Neural cell (in vitro differentiated cells): Measurements from ENCODE around the gene ZNF358. TPM values are rescaled to one million over a fixed set of nuclear protein-coding genes. Genes with fewer than 3 reads are reported as not detected.

ENCODE experiments used
- H2AFZ ChIP-seq: fragments of 200-600, 300-800 bp; sonication (generic), shearing (Covaris generic); 2 replicates; pipeline ENCODE4 v1.6.0; 2014; ENCODE audit warnings: low read depth, mild to moderate bottlenecking, antibody characterized with exemption, low read length, moderate library complexity
- H3F3A ChIP-seq: fragments of 200-600 bp; shearing (Covaris generic); 2 replicates; pipeline ENCODE4 v1.6.1; 2016; ENCODE audit warnings: mild to moderate bottlenecking, moderate library complexity, mixed read lengths, antibody characterized with exemption, low read length; ENCODE audit not compliant: insufficient read depth, poor library complexity, severe bottlenecking
- H3K27ac ChIP-seq: fragments of 200-600, 300-800 bp; sonication (generic), shearing (Covaris generic); 2 replicates; pipeline ENCODE4 v1.5.1; 2014; ENCODE audit warnings: mild to moderate bottlenecking, low read length, moderate library complexity
- H3K27me3 ChIP-seq: fragments of 300-800, 200-600 bp; sonication (generic), shearing (Covaris generic); 2 replicates; pipeline ENCODE4 v1.6.0; 2014; ENCODE audit warnings: mild to moderate bottlenecking, low read depth, low read length, moderate library complexity; ENCODE audit not compliant: insufficient read depth
- H3K36me3 ChIP-seq: fragments of 300-800, 200-600 bp; sonication (generic), shearing (Covaris generic); 2 replicates; pipeline ENCODE4 v1.5.1; 2014; ENCODE audit warnings: mild to moderate bottlenecking, antibody characterized with exemption, low read length, moderate library complexity; ENCODE audit not compliant: insufficient read depth
- H3K4me2 ChIP-seq: fragments of 300-800, 200-600 bp; sonication (generic), shearing (Covaris generic); 2 replicates; pipeline ENCODE4 v1.6.0; 2014; ENCODE audit warnings: mild to moderate bottlenecking, low read length
- H3K4me3 ChIP-seq: fragments of 300-800, 200-600 bp; sonication (generic), shearing (Covaris generic); 2 replicates; pipeline ENCODE4 v1.5.1; 2014; ENCODE audit warnings: mild to moderate bottlenecking, low read length, moderate library complexity
- H3K79me2 ChIP-seq: fragments of 200-600 bp; shearing (Covaris generic); replicated peaks from 2 replicates; pipeline ENCODE4 v1.6.0; 2014; ENCODE audit warnings: mild to moderate bottlenecking, low read length, moderate library complexity; ENCODE audit not compliant: insufficient read depth
- H3K9ac ChIP-seq: fragments of 300-800, 200-600 bp; sonication (generic), shearing (Covaris generic); 2 replicates; pipeline ENCODE4 v1.6.1; 2016; ENCODE audit warnings: mild to moderate bottlenecking, low read length, mixed read lengths
- H3K9me2 ChIP-seq: fragments of 200-600 bp; shearing (Covaris generic); 2 replicates; pipeline ENCODE4 v1.6.1; 2016; ENCODE audit warnings: mild to moderate bottlenecking, low read length, mixed read lengths; ENCODE audit not compliant: insufficient read depth
- H3K9me3 ChIP-seq: fragments of 200-600, 300-800 bp; sonication (generic), shearing (Covaris generic); 2 replicates; pipeline ENCODE4 v1.6.1; 2016; ENCODE audit warnings: mild to moderate bottlenecking, mixed run types, low read length, moderate library complexity, mixed read lengths
- H4K20me1 ChIP-seq: fragments of 200-600 bp; shearing (Covaris generic); 2 replicates; pipeline ENCODE4 v1.6.1; 2016; ENCODE audit warnings: mild to moderate bottlenecking, mixed run types; ENCODE audit not compliant: insufficient read depth
- EP300 ChIP-seq: fragments of 450-650 bp; conservative IDR thresholded peaks from 2 replicates; pipeline ENCODE4 v1.6.1; 2014; ENCODE audit warnings: antibody characterized with exemption, mild to moderate bottlenecking, moderate library complexity; ENCODE audit not compliant: poor library complexity, severe bottlenecking
- EZH2 ChIP-seq: fragments of 200-600, 300-800 bp; shearing (Covaris generic), sonication (generic); IDR thresholded peaks from 2 replicates; pipeline ENCODE4 v1.6.1; 2014; ENCODE audit warnings: antibody characterized with exemption, low read length, borderline replicate concordance, mild to moderate bottlenecking; ENCODE audit not compliant: insufficient read depth, poor library complexity, severe bottlenecking
- MXI1 ChIP-seq: fragments of 450-650 bp; conservative IDR thresholded peaks from 2 replicates; pipeline ENCODE4 v1.6.1; 2014; ENCODE audit warnings: antibody characterized with exemption, mild to moderate bottlenecking; ENCODE audit not compliant: poor library complexity, severe bottlenecking
- POLR2AphosphoS5 ChIP-seq: IDR thresholded peaks from 2 replicates; pipeline ENCODE4 v1.6.1; 2012
- RAD21 ChIP-seq: fragments of 450-650 bp; conservative IDR thresholded peaks from 2 replicates; pipeline ENCODE4 v1.6.1; 2014; ENCODE audit warnings: antibody characterized with exemption, mild to moderate bottlenecking, moderate library complexity
- SMC3 ChIP-seq: fragments of 450-650 bp; conservative IDR thresholded peaks from 2 replicates; pipeline ENCODE4 v1.6.1; 2014; ENCODE audit warnings: antibody characterized with exemption, mild to moderate bottlenecking, moderate library complexity; ENCODE audit not compliant: poor library complexity
- TAF1 ChIP-seq: IDR thresholded peaks from 2 replicates; pipeline ENCODE4 v1.6.1; 2012; ENCODE audit warnings: low read depth
- polyA plus RNA-seq: library from polyadenylated mRNA; depleted of rRNA; stranded (reverse); fragments of >200 nt; gene quantifications from 2 replicates; pipeline ENCODE4 v1.2.3, GENCODE V29; 2014
- TF ChIP-seq, protein P1 (sequence below): fragments of 450-650 bp; IDR thresholded peaks from 2 replicates; pipeline ENCODE4 v1.5.1; 2014; ENCODE audit warnings: antibody characterized with exemption, mild to moderate bottlenecking, moderate library complexity; ENCODE audit not compliant: poor library complexity, severe bottlenecking
- TF ChIP-seq, protein P2 (sequence below): IDR thresholded peaks from 2 replicates; pipeline ENCODE4 v1.6.1; 2012; ENCODE audit warnings: borderline replicate concordance

The ZNF358 gene
- polyA plus RNA-seq, 1 donor from 2014 or later, result 22.0 TPM

DNA sequence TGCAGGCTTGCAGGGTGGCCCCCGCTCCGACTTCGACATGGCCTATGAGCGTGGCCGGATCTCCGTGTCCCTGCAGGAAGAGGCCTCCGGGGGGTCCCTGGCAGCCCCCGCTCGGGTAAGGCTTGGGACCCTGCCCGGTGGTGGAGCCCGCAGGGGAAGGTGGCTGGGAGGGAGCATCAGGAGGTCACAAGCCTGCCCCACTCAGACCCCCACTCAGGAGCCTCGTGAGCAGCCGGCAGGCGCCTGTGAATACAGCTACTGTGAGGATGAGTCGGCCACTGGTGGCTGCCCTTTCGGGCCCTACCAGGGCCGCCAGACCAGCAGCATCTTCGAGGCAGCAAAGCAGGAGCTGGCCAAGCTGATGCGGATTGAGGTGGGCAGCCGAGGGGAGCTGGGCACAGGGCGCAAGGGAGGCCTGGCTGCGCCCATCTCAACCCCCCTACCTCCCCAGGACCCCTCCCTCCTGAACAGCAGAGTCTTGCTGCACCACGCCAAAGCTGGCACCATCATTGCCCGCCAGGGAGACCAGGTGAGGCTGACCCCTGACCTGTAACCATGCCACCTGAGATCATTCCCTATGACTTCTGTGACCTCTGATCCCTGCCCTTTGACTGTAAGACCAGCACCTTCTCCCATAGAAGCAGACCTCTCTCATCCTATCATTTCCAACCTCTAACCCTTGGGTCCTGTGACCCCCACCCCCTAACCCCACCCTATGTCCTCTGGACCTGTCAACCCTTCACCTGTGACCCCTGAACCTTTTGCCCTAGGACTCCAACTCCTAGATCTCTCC, 26.8 kb downstream of the ZNF358 start:
- Histone ChIP-seq H3K4me3 (no peak overlapping the region), H3F3A (no peaks in the 10 kb centered on the region), H3K79me2 (no peaks in the 10 kb centered on the region), H3K27ac (no peak overlapping the region), H4K20me1 (no peaks in the 10 kb centered on the region), H3K9me2 (no peaks in the 10 kb centered on the region), H3K27me3 (no peaks in the 10 kb centered on the region), H3K9ac (no peak overlapping the region), H3K9me3 (no peaks in the 10 kb centered on the region), H3K36me3 (no peaks in the 10 kb centered on the region), H2AFZ (no peak overlapping the region), H3K4me2 (no peak overlapping the region)
- no peak for TF ChIP-seq EZH2

DNA sequence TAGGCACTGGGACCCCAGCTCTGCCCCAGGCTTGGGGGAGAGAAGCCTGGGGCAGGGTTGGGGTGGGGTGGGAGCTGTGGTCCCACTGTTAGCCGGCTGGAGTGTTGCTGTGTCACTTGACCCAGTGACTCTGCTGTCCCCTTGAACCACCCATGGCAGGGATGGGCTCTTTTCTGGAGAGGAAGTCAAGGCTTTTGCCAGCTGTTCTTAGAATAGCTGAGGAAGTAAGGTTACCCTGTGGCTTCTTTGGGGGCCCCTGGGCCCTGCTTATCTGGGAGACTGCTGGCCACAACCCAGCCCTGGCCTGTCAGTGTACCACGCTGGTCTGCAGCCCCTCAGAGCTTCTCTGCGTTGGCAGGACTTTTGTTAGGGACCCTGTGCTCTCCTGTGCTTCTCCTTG, 28.7 kb downstream of the ZNF358 start:
- Histone ChIP-seq H3K36me3 (no peaks in the 10 kb centered on the region), H3K9ac (no peak overlapping the region), H3K27ac (no peak overlapping the region), H3K4me2 (no peak overlapping the region), H3K79me2 (no peaks in the 10 kb centered on the region), H3K4me3 (no peak overlapping the region), H4K20me1 (no peaks in the 10 kb centered on the region), H3K9me3 (no peaks in the 10 kb centered on the region), H3K27me3 (no peaks in the 10 kb centered on the region), H2AFZ (no peak overlapping the region), H3F3A (no peaks in the 10 kb centered on the region), H3K9me2 (no peaks in the 10 kb centered on the region)
- TF ChIP-seq, protein P1, sequence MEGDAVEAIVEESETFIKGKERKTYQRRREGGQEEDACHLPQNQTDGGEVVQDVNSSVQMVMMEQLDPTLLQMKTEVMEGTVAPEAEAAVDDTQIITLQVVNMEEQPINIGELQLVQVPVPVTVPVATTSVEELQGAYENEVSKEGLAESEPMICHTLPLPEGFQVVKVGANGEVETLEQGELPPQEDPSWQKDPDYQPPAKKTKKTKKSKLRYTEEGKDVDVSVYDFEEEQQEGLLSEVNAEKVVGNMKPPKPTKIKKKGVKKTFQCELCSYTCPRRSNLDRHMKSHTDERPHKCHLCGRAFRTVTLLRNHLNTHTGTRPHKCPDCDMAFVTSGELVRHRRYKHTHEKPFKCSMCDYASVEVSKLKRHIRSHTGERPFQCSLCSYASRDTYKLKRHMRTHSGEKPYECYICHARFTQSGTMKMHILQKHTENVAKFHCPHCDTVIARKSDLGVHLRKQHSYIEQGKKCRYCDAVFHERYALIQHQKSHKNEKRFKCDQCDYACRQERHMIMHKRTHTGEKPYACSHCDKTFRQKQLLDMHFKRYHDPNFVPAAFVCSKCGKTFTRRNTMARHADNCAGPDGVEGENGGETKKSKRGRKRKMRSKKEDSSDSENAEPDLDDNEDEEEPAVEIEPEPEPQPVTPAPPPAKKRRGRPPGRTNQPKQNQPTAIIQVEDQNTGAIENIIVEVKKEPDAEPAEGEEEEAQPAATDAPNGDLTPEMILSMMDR, result no peak
- TF ChIP-seq, protein P2, sequence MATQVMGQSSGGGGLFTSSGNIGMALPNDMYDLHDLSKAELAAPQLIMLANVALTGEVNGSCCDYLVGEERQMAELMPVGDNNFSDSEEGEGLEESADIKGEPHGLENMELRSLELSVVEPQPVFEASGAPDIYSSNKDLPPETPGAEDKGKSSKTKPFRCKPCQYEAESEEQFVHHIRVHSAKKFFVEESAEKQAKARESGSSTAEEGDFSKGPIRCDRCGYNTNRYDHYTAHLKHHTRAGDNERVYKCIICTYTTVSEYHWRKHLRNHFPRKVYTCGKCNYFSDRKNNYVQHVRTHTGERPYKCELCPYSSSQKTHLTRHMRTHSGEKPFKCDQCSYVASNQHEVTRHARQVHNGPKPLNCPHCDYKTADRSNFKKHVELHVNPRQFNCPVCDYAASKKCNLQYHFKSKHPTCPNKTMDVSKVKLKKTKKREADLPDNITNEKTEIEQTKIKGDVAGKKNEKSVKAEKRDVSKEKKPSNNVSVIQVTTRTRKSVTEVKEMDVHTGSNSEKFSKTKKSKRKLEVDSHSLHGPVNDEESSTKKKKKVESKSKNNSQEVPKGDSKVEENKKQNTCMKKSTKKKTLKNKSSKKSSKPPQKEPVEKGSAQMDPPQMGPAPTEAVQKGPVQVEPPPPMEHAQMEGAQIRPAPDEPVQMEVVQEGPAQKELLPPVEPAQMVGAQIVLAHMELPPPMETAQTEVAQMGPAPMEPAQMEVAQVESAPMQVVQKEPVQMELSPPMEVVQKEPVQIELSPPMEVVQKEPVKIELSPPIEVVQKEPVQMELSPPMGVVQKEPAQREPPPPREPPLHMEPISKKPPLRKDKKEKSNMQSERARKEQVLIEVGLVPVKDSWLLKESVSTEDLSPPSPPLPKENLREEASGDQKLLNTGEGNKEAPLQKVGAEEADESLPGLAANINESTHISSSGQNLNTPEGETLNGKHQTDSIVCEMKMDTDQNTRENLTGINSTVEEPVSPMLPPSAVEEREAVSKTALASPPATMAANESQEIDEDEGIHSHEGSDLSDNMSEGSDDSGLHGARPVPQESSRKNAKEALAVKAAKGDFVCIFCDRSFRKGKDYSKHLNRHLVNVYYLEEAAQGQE, result no peak
- TF ChIP-seq TAF1, result no peak
- TF ChIP-seq EZH2, result no peak
- TF ChIP-seq RAD21, result no peak
- TF ChIP-seq EP300, result no peak
- no peak for TF ChIP-seq MXI1
- TF ChIP-seq POLR2AphosphoS5, result no peak
- no peak for TF ChIP-seq SMC3
